Prostate gland (tissue), 2 donors: Measurements from ENCODE around the gene ZBTB49. TPM values are rescaled to one million over a fixed set of nuclear protein-coding genes. Genes with fewer than 3 reads are reported as not detected.

ENCODE experiments used
- DNase-seq: peaks from one replicate; pipeline ENCODE4 v3.0.0-alpha.2; 2019; ENCODE audit warnings: low spot score
- H3K27ac ChIP-seq, 2 donors: fragments of 200-600 bp; sonication (generic); 2 replicates each; pipeline ENCODE4 v1.5.1; 2017 to 2019
- H3K27me3 ChIP-seq: fragments of 200-600 bp; sonication (generic); replicated peaks from 2 replicates; pipeline ENCODE4 v1.5.1; 2019; ENCODE audit not compliant: insufficient read depth
- H3K36me3 ChIP-seq, 2 donors: fragments of 200-600 bp; sonication (generic); 1 replicate in 1 of 2; 2 replicates in 1 of 2; pipeline versions ENCODE4 v1.5.1 to v1.8.1; 2017 to 2019
- H3K4me1 ChIP-seq: fragments of 200-600 bp; sonication (generic); replicated peaks from 2 replicates; pipeline ENCODE4 v1.5.1; 2019
- H3K4me3 ChIP-seq, 2 donors: fragments of 200-600 bp; sonication (generic); 2 replicates each; pipeline ENCODE4 v1.5.1; 2017 to 2019
- H3K9me3 ChIP-seq: fragments of 200-600 bp; sonication (generic); 2 replicates; pipeline ENCODE4 v1.5.1; 2017
- CTCF ChIP-seq, 4 experiments: fragments of 200-600 bp in 2 of 4; fragments of 450-650 bp in 2 of 4; sonication (generic) in 2 of 4; IDR thresholded peaks; 1 replicate in 3 of 4; 2 replicates in 1 of 4; pipeline ENCODE4 v1.5.1; 2016 to 2019; ENCODE audit warnings: antibody characterized with exemption in 4 of 4, mild to moderate bottlenecking in 2 of 4, moderate library complexity in 2 of 4
- POLR2A ChIP-seq: fragments of 450-650 bp; IDR thresholded peaks from one replicate; pipeline ENCODE4 v1.6.1; 2016; ENCODE audit warnings: antibody characterized with exemption, mild to moderate bottlenecking
- POLR2AphosphoS5 ChIP-seq: sonication (generic); formaldehyde crosslinking; IDR thresholded peaks from one replicate; pipeline ENCODE4 v1.6.1; 2017; ENCODE audit warnings: antibody characterized with exemption
- WGBS: methylation state at CpG from one replicate; pipeline ENCODE4 v1.1.5; 2018; 5-methylcytosine and 5-hydroxymethylcytosine counted together
- intact Hi-C: fragments of 100-400 bp; cut with DNase I; formaldehyde crosslinking; loops from one replicate; pipeline ENCODE4 v1.14.2; 2022
- total RNA-seq, 2 donors: library from RNA; depleted of rRNA; stranded (reverse); fragments of >200 nt; gene quantifications; one replicate each; pipeline ENCODE4 v1.1.0, GENCODE V29; 2016

The ZBTB49 gene
- total RNA-seq, 2 donors from 2014 or later, result 5.1 to 10.3 TPM

DNA sequence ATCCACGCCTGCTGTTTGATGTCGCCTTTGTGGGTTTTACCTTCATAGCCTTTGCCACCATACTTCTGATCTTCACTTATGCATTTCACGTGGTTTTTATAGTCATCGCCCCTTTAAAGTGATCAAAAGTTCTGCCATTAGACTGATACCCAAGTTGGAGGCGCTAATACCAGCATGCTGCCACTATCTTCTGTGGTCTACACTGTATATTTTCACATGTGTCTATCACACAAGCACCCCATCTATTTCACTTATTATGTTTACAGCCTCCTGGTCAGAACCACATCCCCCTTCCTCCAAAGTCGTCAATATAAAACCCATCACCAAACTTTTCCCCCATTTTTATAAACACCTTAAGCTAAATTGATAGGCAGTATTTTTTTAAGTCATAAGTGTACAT lies 8.3 kb upstream of the ZBTB49 start:
- no peaks in the 10 kb centered on the region for H3K27me3 ChIP-seq
- no peaks in the 10 kb centered on the region for H3K4me1 ChIP-seq
- no peak overlapping the region for H3K27ac ChIP-seq
- 96% methylated on average over 6 of the region's 6 CpGs for WGBS
- no peak overlapping the region for H3K4me3 ChIP-seq
- TF ChIP-seq POLR2AphosphoS5 (no peak), CTCF (IDR thresholded peaks at IDR 0.05) (no peak), POLR2A (no peak)
- H3K9me3 ChIP-seq, result no peaks in the 10 kb centered on the region
- peaks cover 0 to 7% of the 10 kb centered on the region in 2 donors for H3K36me3 ChIP-seq
- DNase-seq, result no peak
- intact Hi-C loops, result no loop called here

DNA sequence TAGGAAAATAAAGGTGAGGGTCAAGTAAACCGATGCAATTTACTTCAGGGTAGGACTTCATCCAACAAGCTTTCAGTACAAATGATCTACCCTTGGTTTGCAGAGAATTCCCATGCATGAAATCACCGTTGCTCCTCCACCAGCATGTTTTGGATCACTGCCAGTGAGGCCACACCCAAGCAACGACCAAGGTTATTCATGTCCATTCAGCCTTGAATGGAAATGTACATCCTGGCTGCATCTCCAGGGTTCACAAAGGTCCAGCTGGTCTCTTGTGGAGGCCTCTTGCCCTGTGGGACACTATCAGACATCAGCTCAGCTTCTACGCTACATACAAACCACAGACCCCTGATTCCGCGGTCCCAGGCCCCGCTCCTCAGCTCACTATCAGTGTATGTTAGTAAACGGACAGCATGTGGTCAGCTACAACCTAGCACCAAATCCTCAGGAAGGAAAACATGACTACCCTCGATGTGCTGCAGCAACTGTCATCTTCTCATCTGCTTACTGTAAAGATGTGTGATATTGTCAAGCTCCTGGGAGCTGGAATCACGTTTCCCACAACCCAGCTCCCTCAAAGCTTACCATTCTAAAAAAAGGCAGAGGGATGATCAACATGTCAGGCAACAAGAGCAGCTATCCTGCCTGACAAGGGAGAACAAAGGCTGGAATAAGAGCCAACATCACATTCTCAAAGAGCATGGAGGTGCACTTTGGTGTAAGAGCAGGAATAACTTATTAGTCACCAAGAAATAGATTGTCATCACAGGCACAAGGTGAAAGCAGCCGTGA lies 5.0 kb upstream of the ZBTB49 start:
- WGBS, result 80% methylated on average over 11 of the region's 11 CpGs
- no peaks in the 10 kb centered on the region for H3K36me3 ChIP-seq
- no peaks in the 10 kb centered on the region for H3K9me3 ChIP-seq
- no peaks in the 10 kb centered on the region for H3K4me1 ChIP-seq
- H3K27me3 ChIP-seq, result no peaks in the 10 kb centered on the region
- TF ChIP-seq CTCF (IDR thresholded peaks at IDR 0.05) (no peak), POLR2AphosphoS5 (no peak), POLR2A (no peak)
- H3K4me3 ChIP-seq, result no peak overlapping the region
- DNase-seq, result no peak
- no peak overlapping the region for H3K27ac ChIP-seq
- intact Hi-C loops, result no loop called here

GRCh38 chr4:4288098-4288497 lies 2.0 kb upstream of the ZBTB49 start:
- peaks cover 7% of the 10 kb centered on the region for H3K4me1 ChIP-seq
- intact Hi-C loops, result no loop called here
- no peak for DNase-seq
- H3K9me3 ChIP-seq, result no peaks in the 10 kb centered on the region
- no peak overlapping the region for H3K27ac ChIP-seq
- no peak overlapping the region for H3K4me3 ChIP-seq
- no peak for TF ChIP-seq POLR2A
- no peak for TF ChIP-seq CTCF (IDR thresholded peaks at IDR 0.05)
- no peak for TF ChIP-seq POLR2AphosphoS5
- H3K36me3 ChIP-seq, result no peaks in the 10 kb centered on the region
- H3K27me3 ChIP-seq, result no peaks in the 10 kb centered on the region

DNA sequence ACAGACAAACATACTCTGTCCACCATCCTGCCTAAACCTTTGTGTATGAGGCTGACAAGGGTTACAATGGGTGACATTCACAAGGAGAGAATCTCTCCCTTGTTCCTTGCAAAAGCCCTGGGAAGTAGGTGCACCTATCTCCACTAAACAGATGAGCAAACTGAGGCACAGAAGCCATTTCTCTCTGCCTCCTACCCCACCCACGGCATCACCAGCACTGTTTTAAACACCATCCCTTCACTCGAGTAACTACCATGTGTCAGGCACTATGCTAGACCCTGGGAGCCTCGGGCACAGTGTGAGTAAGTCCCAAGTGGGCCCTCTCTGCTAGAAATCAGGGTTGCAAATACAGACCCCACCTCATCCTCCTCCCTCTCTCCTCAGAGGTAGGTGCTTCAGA lies 996 bp upstream of the ZBTB49 start:
- Histone ChIP-seq H3K4me3 (peak overlapping the region; percentile 75 to 85), H3K9me3 (no peaks in the 10 kb centered on the region), H3K27ac (no peak overlapping the region), H3K4me1 (peaks cover 7% of the 10 kb centered on the region), H3K36me3 (no peaks in the 10 kb centered on the region), H3K27me3 (no peaks in the 10 kb centered on the region)
- intact Hi-C loops, result no loop called here
- TF ChIP-seq CTCF (IDR thresholded peaks at IDR 0.05), result no peak
- TF ChIP-seq POLR2AphosphoS5, result no peak
- TF ChIP-seq POLR2A, result no peak
- 44% methylated on average over 3 of the region's 3 CpGs for WGBS
- DNase-seq, result no peak

DNA sequence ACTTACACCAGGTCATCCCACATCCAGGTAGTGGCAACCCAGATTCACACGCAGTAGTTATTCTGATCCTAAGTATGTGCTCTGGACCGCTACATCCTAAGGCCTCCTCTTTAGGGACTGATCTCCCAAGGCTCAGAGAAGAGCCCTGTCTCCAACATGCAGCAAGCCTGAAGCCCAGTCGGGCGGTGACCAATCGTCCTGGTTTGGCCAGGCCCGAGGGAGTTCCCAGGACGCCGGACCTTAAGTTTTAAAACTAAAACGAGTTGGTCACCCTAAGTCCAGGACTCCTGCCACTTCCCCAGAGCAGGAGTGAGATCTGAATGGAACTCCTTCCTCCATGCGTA lies 482 bp upstream of the ZBTB49 start:
- TF ChIP-seq CTCF (IDR thresholded peaks at IDR 0.05) (no peak), POLR2AphosphoS5 (no peak), POLR2A (no peak)
- no peaks in the 10 kb centered on the region for H3K36me3 ChIP-seq
- peak overlapping the region; percentile 75 to 85 for H3K4me3 ChIP-seq
- DNase-seq, result no peak
- no peaks in the 10 kb centered on the region for H3K9me3 ChIP-seq
- H3K27me3 ChIP-seq, result no peaks in the 10 kb centered on the region
- peak overlapping the region; percentile 68 to 69 for H3K27ac ChIP-seq
- intact Hi-C loops, result no loop called here
- WGBS, result 0% methylated on average over 10 of the region's 10 CpGs
- peaks cover 7% of the 10 kb centered on the region for H3K4me1 ChIP-seq
